Measurements from ENCODE around the gene CD101.

CD101 gene

DNA sequence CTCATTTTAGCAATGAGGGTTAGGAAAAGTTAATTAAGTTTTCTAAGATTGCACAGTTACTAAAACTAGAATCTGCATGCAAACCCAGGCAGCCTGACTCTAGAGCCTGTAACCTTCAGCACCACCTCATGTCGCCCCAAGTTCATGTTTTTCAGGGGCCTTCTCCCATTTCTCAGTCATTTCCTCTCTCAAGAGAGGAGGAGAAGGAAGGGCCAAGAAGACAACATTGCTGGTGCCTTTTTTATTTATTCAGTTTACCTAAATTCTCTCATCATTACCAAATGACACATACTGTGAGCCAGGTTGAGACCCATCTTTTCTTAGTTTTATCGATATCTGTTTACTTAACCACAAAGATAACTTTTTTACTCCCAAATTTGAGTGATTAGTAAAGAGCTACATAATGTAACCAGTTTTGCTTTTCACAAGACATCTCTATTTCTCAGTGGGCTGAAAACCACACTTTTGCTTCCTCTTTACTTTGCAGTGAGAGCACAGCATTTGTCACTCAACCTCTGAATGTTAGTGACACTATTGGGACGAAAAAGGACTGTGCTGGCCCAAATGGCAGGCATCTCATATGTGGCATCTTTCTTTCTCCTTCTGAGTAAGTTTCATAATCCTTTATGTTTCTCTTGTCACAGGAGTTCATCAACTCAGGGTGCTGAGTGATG, at the start of gene CD101:
CD101 (plus strand) TSS at position 507 of the 674 bp plus-strand sequence; CDS start at position 565, 58 bp downstream.
- TF ChIP-seq, protein P1, sequence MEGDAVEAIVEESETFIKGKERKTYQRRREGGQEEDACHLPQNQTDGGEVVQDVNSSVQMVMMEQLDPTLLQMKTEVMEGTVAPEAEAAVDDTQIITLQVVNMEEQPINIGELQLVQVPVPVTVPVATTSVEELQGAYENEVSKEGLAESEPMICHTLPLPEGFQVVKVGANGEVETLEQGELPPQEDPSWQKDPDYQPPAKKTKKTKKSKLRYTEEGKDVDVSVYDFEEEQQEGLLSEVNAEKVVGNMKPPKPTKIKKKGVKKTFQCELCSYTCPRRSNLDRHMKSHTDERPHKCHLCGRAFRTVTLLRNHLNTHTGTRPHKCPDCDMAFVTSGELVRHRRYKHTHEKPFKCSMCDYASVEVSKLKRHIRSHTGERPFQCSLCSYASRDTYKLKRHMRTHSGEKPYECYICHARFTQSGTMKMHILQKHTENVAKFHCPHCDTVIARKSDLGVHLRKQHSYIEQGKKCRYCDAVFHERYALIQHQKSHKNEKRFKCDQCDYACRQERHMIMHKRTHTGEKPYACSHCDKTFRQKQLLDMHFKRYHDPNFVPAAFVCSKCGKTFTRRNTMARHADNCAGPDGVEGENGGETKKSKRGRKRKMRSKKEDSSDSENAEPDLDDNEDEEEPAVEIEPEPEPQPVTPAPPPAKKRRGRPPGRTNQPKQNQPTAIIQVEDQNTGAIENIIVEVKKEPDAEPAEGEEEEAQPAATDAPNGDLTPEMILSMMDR (IDR thresholded peaks at IDR 0.05) = no peak

GRCh38 chr1:116952738-116953275, 48.8 kb upstream of the CD101 start:
- TF ChIP-seq, protein P1 (IDR thresholded peaks at IDR 0.05) = no peak

DNA sequence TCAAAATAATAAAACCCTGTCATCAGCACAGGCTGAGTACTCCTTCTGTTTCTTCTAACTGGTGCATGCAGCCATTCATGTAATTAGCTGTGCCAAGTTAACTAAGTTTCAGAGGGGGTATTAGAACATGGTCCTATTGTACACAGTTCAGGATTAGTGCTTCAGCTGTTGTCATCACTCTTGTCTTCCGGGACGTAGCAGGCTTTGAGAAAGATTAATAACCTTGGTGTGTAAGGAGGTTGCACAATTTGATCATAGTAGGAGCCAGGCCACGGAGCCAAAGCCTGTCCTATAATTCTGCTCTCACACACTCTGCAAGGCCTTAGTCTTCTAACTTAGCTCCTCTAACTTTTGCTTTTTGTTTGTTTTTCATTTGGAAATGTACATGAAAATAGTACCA, 47.1 kb upstream of the CD101 start:
- TF ChIP-seq, protein P1 (IDR thresholded peaks at IDR 0.05) = no peak

GRCh38 chr1:116956378-116956777, 45.2 kb upstream of the CD101 start:
- TF ChIP-seq, protein P1 (IDR thresholded peaks at IDR 0.05) = no peak

DNA sequence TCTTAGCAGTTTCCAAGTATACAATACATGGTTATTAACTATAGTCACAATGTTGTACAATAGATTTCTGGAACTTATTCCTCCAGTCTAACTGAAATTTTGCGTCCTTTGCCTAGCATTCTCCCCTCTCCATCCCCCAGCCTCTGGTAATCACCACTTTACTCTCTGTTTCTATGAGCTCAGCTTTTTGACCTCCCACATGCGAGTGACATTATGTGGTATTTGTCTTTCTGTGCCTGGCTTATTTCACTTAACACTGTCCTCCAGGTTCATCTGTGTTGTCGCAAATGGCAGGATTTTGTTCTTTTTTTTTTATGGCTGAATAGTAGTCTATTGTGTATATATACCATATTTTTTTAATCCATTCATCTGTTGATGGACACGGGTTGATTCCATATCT, 43.9 kb upstream of the CD101 start:
- TF ChIP-seq, protein P1 (IDR thresholded peaks at IDR 0.05) = no peak

DNA sequence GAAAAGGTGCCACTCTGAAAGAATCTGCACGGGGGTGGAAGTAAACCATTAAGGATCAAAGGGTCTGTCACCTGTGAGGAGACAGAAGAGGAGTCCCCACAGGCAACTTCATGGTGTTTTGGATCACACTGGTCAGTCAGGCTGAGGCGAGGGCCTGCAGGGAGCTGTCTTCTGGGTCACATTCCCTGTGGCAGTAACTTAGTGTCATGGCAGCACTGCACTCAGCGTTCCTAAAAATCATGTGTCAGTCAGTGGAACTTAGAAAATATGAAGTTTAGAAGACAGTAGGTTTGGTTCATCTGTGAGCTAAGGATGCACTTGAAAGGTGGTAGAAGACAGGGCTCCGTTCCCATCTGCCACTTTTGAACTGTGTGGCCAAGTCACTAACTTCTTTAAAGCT, 43.5 kb upstream of the CD101 start:
- TF ChIP-seq, protein P1 (IDR thresholded peaks at IDR 0.05) = no peak

DNA sequence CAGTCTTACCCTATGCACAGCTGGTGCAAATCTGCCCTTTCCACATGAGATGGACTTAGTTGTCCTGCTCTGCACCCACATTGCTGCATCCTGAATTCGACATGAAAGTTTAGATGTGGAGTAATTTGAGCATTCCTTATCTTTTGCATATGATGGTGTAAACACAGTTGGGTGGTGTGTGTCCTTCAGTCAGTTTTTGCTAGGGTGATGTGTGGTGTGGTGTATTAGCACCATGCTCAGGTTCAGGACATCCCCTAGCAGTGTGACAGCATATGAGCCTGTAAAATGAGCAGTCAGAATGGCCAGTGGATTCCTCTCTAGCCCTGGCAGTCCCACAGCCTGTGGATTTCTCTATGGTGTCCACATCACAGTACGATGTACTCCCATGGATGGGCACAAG, 42.6 kb upstream of the CD101 start:
- TF ChIP-seq, protein P1 (IDR thresholded peaks at IDR 0.05) = no peak

All from LNCAP (cell line).